ENCODE results near the gene GINS3.
"Not testable (repeated sequence)": the region's sequence is repeated elsewhere in the genome, so short reads cannot be mapped to it uniquely, and the experiment has no call there.

The GINS3 gene

DNA sequence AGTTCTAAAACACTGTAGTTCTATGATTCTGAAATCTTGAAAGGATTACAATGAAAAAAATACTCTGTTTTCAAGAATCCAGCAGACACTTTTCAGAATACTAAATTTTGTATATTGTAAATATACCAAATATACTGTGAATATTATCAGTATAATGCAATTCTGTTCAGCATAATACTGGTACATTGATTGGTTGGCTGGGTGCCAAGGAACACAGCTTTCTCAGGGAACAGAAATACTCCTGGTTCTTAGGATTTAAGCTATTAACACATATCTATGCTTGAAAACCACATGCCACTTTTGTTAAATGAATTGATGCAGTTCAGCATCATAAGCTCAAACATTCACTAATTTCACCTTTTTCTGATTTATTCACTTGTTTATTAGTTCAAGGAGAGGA, 2.5 kb upstream of the GINS3 start:
- DNase-seq: no peak

DNA sequence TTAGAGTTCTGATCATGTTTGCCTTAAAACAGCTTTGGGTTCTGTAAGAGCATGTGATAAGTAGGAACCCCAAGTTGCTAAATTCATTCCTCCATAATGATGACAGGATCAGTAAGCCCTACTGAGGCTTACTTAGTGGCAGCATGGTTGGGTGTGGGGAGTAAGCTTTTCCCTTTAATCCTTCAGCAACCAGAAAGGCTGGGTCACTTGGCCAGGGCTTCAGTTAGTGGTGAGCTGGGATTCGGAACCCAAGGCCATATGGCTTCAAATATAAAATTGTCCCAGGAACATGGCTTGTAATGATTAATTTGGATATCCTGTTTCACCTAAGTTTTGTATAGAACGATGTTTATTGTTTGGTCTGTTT, 850 bp downstream of the GINS3 start:
- DNase-seq: peak; percentile 20

DNA sequence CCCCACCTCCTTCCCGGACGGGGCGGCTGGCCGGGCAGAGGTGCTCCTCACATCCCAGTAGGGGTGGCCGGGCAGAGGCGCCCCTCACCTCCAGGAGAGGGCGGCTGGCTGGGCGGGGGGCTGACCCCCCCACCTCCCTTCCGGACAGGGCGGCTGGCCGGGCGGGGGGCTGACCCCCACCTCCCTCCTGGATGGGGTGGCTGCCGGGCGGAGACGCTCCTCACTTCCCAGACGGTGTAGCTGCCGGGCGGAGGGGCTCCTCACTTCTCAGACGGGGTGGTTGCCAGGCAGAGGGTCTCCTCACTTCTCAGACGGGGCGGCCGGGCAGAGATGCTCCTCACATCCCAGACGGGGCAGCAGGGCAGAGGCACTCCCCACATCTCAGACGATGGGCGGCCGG, 4.6 kb downstream of the GINS3 start:
- DNase-seq: not testable (repeated sequence)

DNA sequence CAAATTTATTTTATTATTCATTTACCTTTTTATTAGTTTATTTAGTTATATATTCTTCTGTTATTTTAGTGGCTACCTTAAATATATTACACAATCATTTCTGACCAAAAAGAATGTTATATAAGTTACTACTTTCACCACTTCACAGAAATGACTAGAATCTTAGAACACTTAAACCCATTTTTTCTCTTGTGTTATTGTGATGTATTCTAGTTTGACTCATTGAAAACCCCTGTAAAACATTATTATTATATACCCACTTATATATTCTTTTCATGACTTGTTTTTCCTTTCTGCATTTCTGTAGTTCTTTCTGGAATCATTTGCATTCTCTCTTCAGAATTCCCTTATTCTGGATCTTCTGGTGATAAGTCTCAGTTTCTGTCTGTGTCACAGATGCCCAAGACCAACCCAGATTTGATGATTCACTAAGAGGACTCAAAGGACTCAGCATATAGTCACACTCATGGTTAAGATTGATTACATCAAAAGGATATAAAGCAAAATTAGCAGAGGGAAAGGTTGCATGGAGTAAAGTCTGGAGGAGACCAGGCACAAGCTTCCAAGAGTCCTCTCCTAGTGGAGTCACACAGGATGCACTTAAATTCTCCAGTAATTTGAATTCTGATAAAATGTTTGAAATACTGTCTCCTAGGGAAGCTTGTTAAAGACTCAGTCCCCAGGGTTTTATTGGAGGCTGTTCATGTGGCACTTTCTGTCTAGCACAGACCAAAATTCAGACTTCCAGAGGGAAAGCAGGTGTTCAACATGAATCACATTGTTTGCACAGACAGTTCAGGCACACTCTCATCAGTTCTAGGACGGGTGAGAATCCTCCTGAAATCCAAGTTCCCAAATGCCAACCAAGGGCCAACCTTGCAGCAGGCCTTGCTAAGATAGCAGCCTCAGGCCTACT, 7.7 kb downstream of the GINS3 start:
- DNase-seq: no peak

DNA sequence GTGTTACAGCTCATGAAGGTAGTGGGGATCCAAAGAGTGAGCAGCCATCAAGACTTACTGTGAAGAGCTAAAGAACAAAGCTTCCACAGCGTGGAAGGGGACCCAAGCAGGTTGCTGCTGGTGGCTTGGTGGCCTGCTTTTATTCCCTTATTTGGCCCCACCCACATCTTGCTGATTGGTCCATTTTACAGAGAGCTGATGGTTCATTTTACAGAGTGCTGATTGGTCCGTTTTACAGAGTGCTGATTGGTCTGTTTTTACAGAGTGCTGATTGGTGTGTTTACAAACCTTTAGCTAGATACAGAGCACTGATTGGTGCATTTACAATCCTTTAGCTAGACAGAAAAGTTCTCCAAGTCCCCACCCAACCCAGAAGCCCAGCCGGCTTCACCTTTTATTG, 9.0 kb downstream of the GINS3 start:
- DNase-seq: not testable (repeated sequence)

DNA sequence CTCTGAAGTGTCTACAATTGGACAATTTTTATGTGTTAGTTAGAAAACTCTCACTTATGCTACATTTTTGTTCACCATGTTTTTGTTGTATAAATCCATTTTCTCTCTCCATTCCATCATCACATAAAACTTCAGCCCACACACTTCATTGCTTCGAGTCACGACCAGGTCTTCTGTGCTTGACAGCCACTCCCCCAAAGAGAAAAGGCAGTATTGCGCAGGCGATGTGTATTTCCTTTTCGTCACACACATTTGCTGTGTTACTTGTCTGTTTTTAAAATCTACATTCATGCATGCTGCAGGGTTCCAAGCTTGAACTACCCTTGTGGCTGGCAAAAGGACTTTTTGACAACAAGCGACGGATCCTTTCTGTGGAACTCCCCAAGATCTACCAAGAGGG, 10.5 kb downstream of the GINS3 start:
- DNase-seq: no peak

DNA sequence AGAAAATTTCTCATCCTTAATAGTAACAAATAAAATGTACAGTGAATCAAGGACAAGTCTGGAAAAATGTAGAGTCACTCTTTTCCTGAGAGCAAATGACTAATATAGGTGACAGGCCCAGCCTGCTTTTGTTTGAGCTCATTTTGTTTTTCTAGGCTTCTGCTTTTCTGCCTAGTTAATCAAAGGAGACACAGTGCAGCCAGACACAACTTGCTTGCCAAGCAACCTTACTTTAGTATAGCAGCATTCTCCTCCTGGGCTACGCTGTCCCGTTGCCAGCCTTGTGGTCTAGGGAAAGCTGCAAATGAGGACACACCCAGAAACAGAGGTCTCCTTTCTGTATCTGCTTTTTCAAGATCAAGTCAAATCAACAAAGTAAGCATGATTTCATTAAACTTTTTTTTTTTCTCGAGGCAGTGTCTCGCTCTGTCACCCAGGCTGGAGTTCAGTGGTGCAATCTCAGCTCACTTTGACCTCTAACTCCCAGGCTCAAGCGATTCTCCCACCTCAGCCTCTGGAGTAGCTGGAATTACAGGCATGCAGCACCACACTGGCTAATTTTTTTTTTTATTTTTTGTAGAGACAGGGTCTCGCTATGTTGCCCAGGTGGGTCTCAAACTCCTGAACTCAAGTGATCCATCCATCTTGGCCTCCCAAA, 17.2 kb downstream of the GINS3 start:
- DNase-seq: peak; percentile 42

DNA sequence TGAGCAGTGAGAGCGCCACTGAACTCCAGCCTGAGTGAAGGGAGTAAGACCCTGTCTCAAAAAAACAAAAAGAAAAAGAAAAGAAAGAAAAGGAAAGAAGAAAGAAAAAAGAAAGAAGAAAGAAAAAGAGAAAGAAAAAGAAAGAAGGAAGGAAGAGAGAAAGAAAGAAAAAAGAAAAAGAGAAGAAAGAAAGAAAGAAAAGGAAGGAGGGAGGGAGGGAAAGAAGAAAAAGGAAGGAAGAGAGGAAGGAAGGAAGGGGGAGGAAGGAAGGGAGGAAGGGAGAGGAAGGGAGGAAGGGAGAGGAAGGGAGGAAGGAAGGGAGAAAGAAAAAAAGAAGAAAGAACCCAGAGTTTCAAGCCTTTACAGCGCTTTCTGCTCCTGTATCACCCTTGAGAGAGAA, 19.1 kb downstream of the GINS3 start:
- DNase-seq: no peak

DNA sequence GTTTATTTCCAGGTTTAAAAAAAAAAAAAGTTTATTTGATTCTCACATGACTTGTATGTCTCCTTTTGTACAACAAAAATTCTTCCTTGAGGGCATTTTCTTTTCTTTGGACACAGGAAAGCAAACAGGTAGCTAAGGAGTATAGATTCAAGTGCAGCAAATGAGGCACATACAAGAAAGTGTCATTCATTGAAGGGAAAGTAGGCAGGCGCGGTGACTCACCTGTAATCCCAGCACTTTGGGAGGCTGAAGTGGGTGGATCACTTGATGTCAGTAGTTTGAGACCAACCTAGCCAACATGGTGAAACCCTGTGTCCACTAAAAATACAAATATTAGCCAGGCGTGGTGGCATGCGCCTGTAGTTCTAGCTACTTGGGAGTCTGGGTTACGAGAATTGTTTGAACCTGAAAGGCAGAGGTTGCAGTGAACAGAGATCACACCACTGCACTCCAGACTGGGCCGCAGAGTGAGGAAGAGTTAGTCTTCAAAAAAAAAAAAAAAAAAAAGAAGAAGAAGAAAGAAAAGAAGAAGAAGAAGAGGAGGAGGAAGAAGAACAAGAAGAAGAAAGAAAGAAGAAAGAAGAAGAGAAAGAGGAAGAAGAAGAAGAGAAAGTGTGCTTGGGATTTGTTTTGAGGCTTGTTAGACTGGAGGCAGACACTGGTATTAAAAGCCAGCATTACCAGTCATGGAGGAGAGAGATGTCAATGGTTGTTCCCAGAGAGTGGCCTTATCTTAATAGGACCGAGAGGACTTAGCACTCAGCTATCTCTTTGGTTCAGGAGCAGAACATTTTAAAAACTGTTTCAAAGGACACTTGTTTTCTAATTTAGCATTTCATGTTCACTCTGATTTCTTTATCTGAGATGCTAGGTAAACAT, 19.7 kb downstream of the GINS3 start:
- DNase-seq: no peak

DNA sequence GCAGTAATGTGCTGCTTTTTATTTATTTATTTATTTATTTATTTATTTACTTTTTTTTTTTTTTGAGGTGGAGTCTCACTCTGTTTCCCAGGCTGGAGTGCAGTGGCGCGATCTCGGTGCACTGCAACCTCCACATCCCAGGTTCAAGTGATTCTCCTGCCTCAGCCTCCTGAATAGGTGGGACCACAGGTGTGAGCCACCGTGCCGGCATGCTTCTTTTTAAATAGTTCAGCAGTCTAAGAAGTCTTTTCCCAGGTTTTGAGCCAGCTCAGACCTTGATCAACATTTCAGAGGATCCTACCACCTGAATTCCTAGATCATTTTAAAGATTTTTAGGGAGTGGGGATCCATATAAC, 20.3 kb downstream of the GINS3 start:
- DNase-seq: not testable (repeated sequence)

DNA sequence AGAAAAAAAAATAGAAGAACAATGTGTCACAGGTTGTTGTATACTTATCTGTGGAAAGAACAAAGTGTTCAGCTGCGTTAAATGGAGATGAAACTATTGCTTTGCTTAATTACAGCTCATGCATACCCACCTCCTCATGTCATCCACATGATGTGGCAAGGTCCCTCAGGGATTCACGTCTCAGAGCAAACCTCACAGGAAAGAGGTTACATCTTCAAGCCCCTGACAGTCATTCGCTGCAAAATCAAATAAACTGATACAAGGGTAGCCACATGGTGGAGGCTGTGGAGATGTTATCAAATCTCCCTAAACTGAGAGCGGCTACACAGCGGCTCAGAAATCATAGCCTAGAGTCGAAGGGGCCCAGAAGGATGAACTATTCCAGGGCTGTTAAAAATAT, 21.1 kb downstream of the GINS3 start:
- no peak for DNase-seq

DNA sequence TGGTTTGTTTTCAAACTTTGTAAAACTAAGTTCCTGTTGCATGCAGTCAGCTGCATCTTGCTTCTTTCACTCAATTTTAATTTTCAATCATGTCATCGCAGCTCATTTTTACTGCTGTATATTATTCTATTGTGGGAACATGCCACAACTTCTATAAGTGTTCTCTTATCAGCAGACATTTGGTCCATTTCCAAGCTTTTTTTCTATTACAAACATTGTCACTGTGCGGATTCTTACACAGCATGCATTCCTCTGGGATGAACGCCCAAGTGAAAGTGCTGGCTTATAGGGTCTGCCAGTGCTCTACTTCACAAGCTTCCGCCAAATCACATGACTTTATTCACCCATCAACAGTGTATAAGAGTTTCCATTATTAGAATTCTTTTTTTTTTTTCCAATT, 22.7 kb downstream of the GINS3 start:
- DNase-seq: peak; percentile 29

DNA sequence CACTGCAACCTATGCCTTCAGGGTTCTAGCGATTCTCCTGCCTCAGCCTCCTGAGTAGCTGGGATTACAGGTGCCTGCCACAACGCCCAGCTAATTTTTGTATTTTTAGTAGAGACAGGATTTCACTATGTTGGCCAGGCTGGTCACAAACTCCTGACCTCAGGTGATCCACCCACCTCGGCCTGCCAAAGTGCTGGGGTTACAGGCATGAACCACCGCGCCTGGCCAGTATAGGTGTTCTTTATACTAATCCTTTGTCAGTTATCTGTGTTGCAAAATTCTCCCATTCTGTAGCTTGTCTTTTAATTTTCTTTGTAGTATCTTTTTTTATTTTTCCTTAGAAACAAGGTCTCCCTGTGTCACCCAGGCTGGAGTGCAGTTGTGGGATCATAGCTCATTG, 23.7 kb downstream of the GINS3 start:
- not testable (repeated sequence) for DNase-seq

DNA sequence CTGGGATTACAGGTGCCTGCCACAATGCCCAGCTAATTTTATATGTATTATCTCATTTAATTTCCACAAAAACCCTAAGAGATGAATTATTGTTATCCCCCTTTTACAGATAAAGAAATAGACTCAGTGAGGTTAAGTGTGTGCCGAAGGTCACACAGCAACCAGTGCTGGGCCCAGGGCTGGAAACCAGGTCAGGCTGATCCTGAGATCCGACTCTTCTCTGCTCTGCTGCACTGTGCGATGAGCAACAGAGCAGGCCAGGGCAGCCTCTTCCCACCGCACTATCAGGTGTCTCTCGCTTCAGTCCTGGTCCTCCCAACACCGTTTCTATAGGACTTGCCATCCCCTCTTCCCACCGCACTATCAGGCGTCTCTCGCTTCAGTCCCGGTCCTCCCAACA, 24.8 kb downstream of the GINS3 start:
- no peak for DNase-seq

DNA sequence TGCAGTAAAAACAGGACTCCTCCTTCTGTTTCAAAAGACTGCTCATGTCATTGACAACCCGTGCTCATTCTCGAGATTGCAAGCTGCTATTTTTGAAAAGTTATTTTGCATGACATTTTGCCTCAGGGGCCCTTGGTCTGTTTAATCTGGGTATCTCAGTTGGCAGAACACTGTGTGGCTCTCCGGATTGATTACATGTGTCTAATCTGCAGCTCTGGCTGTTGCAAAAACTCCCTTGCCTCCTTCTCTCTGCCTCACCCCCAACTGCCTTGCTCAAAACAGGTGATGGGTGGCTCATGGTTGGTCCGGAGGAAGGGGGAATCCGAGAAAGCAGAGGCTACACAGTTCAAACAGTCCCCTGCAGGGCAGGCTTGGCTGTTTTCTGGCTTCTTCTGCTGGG, 25.3 kb downstream of the GINS3 start:
- DNase-seq: no peak

DNA sequence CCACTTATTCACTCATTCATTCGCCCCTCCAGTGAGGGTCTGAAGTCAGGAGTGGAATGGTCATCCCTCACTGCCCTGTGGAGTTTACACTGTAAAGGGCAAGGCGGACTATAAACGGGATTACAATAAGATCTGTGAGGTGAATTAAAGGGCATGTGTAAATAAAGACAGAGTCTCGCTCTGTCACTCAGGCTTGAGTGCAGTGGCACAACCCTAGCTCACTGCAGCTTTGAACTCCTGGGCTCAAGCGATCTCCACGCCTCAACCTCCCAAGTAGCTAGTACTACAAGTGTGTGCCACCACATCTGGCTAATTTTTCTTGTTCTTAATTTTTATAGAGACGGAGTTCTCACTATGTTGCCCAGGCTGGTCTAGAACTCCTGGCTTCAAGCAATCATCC, 25.8 kb downstream of the GINS3 start:
- no peak for DNase-seq

DNA sequence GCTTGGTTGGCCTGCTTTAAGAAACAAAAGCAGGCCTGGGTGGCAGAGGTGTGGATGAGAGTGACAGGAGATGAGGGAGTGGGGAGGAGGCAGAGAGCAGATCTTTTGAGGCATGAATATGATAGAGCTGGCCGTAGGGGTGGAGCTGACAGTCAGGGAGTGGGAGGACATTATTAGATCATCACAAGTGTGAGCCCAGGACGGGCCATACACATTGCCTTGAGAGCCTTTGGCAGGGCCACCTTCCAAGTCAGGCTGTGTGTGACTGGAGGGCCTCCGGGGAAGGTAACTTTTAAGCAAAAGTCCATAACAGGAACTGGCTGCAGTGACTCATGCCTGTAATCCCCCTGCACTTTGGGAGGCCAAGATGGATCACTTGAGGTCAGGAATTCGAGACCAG, 26.3 kb downstream of the GINS3 start:
- DNase-seq: peak; percentile 6

DNA sequence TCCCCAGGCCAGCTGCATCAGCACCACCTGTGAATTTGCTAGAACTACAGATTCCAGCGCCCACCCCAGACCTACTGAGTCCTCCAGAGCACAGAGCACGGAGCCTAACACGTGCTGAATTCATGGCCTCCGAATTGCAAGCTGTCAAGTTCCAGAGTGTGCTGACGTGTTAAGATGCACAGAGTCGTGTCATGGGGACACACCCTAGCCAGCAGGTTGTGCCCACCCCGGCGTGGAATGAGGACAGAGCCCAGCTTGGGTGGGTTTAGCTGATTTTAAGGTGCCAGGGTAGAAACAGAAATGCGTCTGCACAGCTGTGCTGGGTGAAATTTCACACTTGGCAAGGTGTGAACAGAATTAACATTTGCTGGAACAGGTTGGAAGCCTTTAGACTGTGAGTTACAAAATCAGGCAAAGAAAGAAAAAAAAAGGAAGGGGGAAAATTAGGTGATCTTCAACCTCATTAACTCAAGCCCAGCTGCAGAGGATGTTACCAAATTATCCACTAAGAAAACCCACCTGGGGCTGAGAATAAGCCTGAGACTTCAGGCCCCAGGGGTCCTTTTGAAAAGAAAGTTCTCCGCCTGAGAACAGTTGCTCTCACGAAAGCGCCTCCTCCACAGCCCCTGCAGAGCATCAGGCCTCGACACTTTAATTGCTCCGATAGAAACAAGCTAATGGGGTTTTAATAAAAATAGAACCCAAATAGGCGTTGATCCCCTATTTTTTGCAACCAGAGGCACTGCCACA, 27.1 kb downstream of the GINS3 start:
- no peak for DNase-seq

DNA sequence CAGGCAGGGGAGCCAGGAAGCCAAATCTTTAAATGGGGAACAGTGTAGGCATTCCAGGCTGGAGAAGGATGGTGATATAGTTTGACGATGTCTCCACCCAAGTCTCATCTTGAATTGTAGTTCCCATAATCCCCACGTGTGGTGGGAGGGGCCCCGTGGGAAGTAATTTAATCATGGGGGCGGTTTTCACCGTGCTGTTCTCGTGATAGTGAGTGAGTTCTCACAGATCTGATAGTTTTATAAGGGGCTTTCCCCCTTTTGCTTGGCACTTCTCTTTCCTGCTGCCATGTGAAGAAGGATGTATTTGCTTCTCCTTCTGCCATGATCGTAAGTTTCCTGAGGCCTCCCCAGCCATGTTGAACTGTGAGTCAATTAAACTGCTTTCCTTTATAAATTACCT, 28.8 kb downstream of the GINS3 start:
- no peak for DNase-seq

DNA sequence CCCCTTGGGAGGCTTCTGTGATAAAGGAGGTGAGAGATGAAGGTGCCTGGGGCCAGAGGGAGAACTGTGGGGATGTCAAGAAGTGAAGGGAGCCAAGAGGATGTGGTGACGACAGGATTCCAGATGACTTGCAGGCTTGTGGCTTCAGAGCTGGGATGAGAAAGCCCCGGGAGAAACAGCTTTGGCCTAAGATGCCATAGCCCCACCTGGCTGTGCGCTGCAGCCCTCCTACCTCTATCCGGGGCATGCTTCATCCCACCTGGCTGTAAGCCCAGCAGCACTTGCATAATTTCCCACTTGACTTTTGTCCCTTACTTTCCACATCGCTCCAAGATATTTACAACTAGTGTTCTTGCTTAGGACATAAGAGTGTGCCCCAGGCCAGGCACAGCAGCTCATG, 29.3 kb downstream of the GINS3 start:
- DNase-seq: no peak

DNA sequence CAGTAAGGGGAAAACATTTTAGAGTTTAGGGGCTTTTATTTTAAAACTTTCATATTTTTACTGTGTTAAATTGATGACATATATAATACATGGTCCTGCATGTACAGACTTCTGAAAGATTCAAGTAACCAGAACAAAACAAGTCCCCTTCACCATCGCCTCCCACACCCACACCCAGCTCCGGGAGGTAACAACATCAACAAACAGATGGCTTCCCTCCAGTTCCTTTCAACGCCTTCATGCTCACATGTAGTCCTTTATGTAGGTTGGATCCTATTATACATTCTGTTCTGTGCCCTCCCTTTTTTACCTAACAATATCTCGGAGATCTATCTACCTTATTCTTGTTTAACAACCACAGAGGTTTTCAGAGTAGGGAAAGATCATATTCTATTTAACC, 30.5 kb downstream of the GINS3 start:
- DNase-seq: no peak

DNA sequence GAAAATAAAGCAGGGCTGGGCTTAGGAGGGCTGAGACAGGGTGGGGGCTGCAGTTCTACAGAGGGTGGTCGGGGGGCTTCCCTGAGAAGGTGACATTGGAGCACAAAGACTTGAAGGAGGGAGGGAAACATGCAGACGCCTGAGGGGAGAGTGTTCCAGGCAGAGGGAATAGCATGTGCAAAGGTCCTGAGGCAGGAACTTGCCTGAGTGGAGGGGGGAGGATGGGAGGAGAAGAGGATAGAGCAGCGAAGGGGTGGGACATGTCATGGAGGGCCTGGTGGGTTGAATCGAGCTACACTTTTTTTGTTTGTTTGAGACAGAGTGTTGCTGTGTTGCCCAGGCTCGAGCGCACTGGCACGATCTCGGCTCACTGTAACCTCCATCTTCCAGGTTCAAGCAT, 33.0 kb downstream of the GINS3 start:
- no peak for DNase-seq
